Hematopoietic multipotent progenitor cell treated with erythropoietin and hydrocortisone succinate and interleukin-3 and kit ligand, for 6 days (in vitro differentiated cells): ENCODE data around the gene HIGD2B.
A peak's percentile ranks its signal among the peaks of the same experiment; 100 is the strongest.
"Not testable (repeated sequence)": the region's sequence is repeated elsewhere in the genome, so short reads cannot be mapped to it uniquely, and the experiment has no call there.

Source experiments
- DNase-seq: peaks from one replicate; pipeline ENCODE4 v3.0.0-alpha.2; 2015

Gene HIGD2B, protein sequence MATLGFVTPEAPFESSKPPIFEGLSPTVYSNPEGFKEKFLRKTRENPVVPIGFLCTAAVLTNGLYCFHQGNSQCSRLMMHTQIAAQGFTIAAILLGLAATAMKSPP

DNA sequence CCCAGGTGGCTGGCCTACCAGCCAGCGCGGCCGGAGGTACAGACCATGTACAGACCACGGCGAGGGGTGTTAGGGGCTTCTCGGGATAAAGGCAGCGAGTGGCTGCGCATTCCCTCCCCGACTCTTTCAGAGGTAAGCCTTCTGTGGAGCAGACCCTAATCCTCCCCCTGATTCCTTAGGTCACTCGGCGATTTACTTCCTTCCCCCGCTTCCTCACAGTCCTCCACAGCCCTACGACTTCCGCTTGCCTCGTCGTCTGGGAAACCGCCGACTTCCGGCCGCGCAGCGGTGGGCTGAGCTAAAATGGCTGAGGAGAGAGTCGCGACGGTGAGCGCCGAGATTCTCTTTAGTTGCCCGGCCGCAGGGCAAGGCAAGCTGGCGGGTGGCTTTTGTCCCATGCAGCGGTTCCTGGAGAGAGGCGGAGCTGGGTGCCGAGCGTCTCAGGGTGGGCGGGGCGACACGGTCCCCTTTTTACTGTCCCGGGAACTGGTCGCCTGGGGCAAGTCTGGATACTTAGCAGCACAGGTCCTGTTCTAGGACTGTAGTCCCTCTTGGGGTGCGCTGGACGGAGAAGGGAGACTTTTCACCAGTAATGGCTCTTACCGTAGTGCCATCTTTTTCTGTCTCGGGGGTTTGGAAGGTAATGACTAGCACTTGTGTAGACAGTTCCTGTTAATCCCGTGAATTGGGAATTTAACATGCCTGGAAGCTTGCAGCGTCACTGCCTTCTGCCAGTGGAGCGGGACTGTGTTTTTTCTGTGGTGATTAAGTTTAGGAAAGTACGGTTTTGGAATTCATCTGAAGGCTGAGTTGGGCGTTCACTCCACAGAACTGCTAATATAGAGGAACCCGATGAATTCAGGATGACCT, at the start of gene HIGD2B, which contains the start of gene BBS4:
Gene HIGD2B, minus strand, starts transcription at position 258 of the 870 bp plus-strand sequence. CDS start 9,808 bp downstream, outside the sequence.
Gene BBS4, plus strand, starts transcription at position 283 of the 870 bp plus-strand sequence. Its CDS starts 21 bp downstream, at position 304.
- DNase-seq: peak; percentile 96

DNA sequence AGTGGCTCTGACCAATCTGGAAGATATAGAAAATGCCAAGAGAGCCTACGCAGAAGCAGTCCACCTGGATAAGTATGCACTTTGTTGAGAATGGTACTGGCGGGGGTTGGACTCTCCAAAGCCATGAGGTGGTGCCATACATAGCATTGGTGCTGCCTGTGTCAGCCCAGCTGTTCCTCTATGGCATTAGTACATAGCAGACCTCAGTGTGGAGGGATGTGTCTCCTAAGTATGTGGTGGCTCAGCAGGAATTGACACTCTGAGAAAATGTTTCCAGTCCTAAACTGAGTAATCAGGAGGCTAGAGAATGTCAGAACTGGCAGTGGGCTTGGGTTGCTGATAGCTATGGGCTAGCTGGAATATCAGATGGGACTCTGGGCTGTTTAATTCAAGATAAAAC, 49.1 kb upstream of the HIGD2B start:
- no peak for DNase-seq

DNA sequence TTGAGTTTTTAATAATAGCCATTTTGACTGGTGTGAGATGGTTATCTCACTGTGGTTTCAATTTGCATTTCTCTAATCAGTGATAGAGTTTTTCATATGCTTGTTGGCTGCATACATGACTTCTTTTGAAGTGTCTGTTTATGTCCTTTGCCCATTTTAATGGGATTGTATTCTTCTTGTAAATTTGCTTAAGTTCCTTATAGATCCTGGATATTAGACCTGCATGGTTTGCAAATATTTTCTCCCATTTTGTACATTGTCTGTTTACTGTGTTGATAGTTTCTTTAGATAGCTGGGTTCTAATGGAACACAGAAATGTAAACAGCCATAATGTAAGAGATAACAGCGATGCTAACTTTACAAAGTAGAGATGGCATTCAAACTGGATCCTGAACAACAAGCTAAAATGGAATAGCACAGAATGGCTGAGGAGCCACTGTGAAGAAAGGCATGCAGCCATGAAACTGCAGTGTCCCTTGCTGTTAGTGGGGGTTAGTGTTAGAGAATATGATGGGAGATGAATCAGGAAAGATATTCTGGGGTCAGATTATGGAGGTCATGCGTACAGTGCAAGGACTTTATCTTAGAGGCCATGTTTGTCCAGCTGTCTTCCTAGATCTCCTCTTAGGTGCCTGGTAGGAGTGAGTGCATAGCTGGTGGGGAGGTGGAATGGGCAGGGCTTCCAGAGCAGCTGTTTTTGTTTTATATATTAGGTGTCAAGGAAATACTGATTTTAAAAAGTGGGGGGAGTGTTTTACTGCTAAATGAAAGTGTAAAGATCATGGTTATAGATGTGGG, 48.2 kb upstream of the HIGD2B start:
- DNase-seq: no peak

DNA sequence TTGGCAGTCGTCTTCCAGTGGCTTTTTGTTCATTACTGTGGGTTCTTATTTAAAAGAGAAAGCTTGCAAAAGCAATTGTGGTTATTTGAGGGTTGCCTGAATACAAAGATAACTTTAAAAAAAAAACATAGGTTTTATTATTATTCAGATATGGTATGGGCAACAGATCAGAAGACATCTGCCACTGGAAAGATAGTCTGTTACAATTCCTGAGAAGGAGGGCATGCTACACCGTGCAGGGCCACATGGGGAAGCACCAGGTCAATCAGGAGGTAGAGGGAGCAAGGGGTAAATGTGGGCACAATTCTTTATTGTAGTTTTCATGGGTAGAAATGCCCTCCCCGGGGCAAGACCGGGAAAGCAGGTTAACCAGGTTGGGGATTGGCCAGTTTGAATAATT, 46.5 kb upstream of the HIGD2B start:
- DNase-seq: peak; percentile 87

DNA sequence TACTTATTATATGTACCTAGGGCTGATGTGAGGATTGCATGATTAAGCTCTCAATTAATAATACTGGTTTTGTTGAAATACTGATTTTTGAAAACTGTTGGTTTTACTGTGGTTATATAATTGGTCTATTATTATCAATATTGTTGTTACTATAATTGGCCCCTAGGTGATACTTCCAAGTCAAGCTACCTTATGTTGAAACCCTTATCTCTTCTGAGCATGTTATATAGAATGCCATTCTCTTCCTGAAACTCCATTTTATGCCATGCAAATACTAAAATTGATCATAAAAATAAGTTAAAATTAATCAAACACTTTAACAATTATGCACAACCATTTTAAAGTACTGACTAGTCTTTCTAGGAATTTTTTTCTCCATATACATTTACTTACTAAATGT, 46.1 kb upstream of the HIGD2B start:
- DNase-seq: peak; percentile 66

DNA sequence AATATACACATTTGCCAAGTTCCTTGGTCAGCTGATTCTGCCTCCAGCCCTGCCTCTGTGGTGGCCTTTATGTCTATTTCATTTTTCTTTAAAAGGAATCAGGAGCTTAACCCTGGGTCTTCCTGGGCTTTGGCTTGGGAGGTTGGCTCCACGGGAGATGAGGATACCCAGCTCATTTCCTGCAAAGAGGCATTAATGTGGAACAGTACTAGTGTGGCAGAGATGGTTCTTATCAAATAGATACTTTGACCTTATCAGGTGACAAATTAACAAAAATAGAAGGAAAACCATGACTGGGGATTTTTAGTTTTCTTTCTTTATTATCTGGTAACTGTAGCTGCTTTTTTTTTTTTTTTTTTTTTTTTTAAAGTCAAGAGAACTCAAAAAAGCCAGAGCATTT, 42.8 kb upstream of the HIGD2B start:
- no peak for DNase-seq

DNA sequence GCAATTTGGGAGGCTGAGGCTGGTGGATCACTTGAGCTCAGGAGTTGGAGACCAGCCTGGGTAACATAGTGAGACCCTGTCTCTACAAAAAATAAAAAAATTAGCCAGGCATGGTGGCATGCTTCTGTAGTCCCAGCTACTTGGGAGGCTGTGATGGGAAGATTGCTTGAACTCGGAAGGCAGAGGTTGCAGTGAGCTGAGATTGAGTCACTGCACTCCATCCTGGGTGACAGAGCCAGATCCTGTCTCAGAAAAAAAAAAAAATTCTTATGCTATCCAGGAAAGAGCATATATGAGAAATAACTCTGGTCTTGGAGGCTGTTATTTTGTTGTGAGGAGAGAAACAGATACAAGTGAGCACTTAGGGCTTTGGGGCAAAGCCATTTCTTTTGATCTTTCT, 42.3 kb upstream of the HIGD2B start:
- DNase-seq: not testable (repeated sequence)

DNA sequence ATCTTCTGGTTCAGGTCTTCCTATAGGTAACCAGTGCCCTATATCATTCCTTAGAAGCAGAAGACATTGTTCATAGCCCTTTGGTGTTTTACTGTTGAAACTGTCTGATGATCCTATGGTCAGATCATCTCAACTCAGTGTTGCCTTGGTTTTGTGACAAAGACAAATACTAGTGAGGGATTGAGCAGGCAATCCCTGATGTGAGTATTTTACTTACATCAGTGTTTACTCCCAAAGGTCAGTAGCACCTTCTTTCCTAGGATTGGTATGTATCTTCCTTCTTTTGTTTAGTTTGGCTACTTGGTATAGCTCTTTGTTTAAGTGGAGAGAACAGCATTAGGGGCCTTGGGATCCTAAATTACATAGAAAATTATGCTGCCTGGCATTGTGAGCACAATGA, 41.2 kb upstream of the HIGD2B start:
- no peak for DNase-seq

DNA sequence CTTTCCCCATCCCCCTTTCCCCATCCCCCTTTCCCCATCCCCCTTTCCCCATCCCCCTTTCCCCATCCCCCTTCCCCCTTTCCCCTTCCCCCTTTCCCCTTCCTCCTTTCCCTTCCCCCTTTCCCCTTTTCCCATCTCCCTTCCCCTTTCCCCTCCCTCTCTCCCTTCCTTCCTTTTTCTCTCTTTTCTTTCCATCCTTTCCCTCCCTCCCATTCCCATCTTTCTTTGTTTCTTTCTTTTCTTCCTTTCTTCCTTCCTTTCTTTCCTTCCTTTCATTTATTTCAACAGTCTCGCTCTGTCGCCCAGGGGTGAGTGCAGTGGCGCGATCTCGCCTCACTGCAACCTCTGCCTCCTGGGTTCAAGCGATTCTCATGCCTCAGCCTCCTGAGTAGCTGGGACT, 39.9 kb upstream of the HIGD2B start:
- DNase-seq: not testable (repeated sequence)

DNA sequence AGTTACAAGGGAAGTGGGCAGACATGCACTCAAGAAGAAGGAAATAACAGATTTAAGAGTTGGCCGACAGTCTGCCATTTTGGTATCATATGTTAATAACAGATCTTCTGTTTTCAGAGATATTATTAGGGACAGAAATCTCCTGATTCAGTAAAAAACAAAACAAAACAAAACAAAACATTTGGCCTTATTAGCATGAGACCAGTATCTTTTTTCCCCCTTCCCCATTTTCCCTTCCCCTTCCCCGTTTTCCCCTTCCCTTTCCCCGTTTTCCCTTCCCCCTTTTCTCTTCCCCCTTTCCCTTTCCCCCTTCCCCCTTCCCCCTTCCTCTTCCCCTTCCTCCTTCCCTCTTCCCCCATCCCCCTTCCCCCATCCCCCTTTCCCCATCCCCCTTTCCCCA, 39.5 kb upstream of the HIGD2B start:
- no peak for DNase-seq

DNA sequence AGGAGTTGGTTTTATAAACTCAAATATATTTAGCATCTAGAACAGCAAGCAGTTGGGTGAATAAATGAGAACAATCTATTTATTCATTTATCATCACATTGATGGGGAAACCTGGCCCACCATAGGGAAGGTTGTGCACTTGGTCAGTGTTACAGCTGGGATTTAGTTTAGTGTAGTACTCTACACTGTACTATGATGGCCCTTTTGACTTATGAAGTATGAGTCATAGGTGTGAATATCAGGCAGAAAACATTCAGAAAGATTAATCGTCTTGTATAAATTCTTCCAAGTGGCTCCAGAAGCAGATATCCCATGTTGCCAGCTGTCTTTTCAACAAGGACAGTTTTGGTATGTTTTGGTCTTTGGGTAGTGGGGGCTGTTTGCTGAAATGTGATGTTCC, 38.0 kb upstream of the HIGD2B start:
- DNase-seq: no peak

DNA sequence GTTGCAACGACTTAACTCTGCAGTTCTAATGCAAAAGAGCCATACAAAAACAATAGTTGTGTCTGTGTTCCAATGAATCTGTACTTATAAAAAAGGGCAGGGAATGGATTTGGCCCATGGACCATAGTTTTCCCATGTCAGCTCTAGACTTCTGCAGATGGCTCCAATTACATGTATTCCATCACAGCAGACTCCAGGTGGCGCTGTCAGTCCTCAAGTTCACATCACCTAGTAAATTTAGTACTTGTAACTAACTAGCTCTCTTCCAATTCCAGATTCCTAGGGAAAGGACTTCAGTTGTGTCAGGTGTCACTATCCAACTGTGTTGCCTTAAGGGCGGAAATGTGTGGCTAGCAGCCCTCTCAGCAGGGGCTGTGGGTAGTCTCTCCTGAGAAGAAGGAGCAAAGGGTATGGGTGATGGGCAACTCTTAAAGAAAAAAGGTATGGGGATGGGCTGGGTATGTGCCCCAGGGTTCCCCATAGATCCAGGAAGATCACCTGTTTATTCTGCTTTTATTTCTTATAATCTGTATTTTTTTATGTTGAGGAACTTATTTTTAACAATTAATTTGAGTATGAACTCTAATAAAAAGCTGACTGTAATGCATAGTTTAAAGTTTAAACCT, 36.2 kb upstream of the HIGD2B start:
- peak; percentile 85 for DNase-seq

DNA sequence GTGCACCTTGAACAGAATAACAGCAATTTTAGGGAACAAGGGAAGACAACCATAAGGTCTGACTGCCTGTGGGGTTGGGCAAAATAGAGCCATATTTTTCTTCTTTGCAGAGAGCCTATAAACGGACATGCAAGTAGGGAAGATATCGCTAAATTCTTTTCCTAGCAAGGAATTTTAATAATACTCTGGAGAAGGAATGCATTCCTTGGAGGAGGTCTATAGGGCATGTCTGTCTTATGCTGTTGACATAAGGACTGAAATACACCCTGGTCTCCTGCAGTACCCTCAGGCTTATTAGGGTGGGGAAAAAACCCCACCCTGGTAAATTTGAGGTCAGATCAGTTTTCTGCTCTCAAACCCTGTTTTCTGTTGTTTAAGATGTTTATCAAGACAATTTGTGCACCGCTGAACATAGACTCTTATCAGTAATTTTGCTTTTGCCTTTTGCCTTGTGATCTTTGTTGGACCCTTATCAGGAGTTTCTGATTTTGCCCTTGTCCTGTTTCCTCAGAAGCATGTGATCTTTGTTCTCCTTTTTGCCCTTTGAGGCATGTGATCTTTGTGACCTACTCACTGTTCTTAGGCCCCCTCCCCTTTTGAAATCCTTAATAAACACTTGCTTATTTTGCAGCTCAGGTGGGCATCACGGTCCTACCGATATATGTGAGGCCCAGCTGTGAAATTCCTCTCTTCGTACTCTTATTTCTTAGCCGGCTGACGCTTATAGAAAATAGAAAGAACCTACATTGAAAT, 22.7 kb upstream of the HIGD2B start:
- DNase-seq: peak; percentile 4

DNA sequence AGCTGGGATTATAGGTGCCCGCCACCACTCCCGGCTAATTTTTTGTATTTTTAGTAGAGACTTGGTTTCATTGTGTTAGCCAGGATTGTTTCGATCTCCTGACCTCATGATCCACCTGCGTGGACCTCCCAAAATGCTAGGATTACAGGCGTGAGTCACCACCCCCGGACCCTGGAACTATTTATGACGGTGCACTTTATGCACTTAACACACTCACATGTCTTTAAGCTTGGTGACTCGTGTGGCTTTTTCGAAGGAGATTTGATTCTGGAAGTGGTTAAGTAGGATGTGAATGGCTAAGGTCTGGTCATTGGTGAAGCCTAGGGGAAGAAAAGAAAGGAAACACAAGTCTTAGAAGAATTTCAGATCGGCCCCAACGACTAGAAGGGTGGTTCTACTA, 20.3 kb upstream of the HIGD2B start:
- DNase-seq: no peak

DNA sequence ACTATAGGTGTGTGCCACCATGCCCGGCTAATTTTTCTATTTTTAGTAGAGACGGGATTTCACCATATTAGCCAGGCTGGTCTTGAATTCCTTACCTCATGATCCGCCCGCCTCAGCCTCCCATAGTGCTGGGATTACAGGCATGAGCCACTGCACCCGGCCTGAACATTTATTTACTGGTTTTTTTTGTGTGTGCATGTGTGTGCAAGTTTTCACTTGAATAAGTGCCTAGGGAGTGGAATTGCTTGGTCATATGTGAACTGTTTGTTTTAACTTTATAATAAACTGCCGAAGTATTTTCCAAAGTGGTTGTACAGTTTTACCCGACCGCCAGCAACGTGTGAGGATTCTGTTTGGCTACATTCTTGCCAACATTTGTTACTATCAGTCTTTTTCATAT, 14.1 kb upstream of the HIGD2B start:
- no peak for DNase-seq

DNA sequence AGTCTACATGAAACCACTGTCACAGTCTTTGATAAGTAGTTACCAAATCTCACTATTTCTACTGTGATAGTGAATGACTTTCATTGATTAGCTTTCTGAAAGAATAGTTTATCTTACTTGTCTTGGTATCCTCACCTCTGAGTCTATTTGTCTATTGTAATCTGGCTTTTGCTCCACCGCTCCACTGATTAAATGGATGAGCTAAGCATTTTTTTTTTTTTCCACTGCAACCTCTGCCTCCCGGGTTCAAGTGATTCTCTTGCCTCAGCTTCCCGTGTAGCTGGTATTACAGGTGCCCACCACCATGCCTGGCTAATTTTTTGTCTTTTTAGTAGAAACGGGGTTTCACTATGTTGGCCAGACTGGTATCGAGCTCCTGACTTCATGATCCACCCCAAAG, 13.0 kb upstream of the HIGD2B start:
- DNase-seq: no peak

DNA sequence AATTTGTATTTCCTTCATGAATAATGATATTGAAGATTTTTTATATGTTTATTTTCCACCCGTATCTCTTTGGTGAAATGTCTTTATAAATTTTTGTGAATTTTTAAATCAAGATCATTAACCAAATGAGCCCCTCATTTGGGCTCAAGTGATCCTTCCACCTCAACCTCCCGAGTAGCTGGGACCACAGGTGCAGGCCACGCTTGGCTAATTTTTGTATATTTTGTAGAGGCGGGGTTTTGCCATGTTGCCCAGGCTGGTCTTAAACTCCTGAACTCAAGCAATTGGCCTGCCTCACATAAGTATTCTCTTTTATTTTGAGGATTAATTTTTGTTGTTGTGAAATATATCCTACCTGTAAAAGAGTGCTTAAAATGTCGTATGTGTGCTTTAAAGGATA, 5.0 kb upstream of the HIGD2B start:
- no peak for DNase-seq

DNA sequence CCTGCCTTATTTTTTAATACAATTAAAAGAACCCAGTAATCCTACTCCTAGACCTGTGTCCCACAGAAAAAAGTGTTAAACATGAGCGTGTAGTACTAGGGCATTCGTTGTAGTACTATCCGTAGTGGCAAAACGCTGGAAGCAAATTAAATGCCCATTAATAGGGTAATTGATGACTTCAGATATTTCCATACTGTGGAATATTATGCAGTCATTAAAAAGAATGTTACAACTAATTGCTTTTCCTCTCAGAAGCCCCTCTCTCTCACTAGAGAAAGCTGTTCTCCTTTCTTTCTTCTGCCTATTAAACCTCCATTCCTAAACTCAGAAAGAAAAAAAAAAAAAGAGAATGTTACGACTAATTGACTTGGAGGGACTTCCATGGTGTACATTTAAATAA, 2.7 kb upstream of the HIGD2B start:
- no peak for DNase-seq

DNA sequence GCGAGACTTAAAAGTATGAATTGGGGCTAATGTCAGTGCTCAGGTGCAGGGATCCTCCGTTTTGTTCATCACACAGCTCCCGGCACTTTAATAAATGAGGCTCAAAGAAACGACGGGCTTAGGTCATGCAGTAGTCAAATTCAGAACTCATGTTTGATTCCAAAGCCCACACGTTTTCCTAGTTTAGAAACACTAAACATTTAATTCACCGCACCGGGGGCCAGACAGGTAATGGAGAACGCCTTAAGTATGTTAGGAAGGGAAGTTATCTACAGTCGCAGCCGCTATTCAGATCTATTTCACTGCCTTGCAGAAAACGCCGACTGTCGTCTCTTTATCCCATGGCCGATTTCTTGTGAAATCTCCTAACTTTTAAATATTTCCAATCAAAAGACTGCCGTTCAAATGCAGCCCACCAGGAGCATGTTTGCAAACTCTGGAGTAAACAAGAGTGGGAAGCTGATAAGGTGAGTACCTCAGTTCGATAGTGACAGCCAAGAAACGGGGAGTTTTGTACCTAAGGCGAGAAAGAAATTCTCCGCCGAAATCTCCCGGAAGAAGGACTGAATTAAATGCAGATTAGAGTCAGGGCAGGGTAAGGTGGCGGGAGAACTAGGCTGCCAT, 569 bp downstream of the HIGD2B start:
- no peak for DNase-seq

DNA sequence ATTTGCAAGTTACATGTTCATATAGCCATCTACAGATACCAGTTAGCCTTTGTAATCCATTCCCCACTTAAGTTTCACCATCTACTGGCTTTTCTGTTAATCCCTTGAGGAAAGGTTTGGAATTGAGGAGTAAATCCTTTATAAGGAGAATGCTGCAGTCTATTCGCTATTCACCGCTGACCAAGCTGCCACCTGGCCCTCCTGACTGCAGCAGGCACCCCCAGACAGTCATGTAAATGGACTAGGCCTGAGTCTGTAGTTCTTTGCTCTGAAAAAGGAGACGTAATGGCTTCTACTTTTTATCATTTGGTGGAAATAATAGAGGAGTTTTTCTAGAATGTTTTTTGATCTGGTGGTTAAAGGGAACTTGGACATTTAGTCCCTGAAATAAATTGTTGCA, 3.2 kb downstream of the HIGD2B start:
- DNase-seq: no peak

DNA sequence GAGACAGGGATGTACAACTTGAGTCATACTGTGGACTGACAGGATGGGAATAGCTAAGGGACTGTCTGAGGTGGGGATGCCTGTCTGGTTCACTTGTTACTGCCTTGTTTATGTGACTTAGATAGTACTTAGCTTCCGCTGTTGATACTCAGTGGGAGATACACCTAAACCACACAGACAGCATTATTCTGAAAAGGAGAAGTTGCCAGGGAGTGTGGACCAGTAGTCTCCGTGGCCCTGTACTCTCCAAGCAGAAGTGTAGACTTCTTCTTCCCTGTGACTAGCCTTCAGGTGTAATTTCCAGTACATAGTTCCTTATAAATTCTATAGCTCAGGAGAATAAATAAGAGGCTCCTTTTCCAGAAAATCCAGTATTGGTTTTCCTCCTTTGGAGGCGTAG, 5.1 kb downstream of the HIGD2B start:
- DNase-seq: peak; percentile 20

DNA sequence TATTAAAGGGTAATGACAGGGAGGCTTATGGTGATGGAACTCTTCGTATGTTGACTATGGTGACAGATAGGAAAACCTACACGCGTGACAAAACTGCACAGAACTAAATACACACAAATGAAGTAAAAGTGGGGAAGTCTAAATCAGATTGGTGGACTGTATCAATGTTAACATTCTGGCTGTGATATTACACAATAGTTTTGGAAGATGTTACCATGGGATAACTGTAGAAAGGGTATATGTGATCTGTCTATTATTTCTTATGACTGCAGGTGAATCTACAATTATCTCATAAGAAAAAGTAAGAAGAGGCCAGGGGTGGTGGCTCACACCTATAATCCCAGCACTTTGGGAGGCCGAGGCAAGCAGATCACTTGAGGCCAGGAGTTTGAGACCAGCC, 9.1 kb downstream of the HIGD2B start:
- DNase-seq: no peak
